HEK293 (cell line): ENCODE results near the gene SELENOO.
A peak's percentile ranks its signal among the peaks of the same experiment; 100 is the strongest.

ENCODE experiments used
- CTCF ChIA-PET: fragments of 350-600 bp; formaldehyde crosslinking; extraction: SDS; loops from one replicate; lab custom pipeline; 2021; ENCODE audit warnings: antibody characterized with exemption; lab: Yijun Ruan, JAX
- POLR2A ChIA-PET: fragments of 300-600 bp; formaldehyde crosslinking; extraction: SDS; loops from one replicate; lab custom pipeline; 2020; ENCODE audit warnings: antibody characterized with exemption, inconsistent platforms; lab: Yijun Ruan, JAX
- H3K27ac ChIP-seq: fragments of 200-500 bp; sonication (Bioruptor generic); 2 replicates; pipeline ENCODE4 v1.5.1; 2014; ENCODE audit warnings: low read depth, low read length, control low read depth, inconsistent platforms; ENCODE audit errors: extremely low read depth
- H3K36me3 ChIP-seq, 2 experiments: fragments of 200-500 bp in 1 of 2; sonication (Bioruptor generic) in 1 of 2; 1 replicate in 1 of 2; 2 replicates in 1 of 2; pipeline ENCODE4 v1.5.1; 2014 to 2017; ENCODE audit warnings: inconsistent platforms in 2 of 2, low read length in 2 of 2; ENCODE audit not compliant: control insufficient read depth in 2 of 2, insufficient read depth in 1 of 2
- H3K4me1 ChIP-seq: fragments of 200-500 bp; sonication (Bioruptor generic); 2 replicates; pipeline ENCODE4 v1.5.1; 2014; ENCODE audit warnings: mild to moderate bottlenecking, low read length, inconsistent platforms; ENCODE audit not compliant: control insufficient read depth, insufficient read depth
- H3K4me3 ChIP-seq: 2 replicates; pipeline ENCODE4 v1.5.1; 2011; ENCODE audit warnings: low read depth, mild to moderate bottlenecking, control low read depth, low read length, moderate library complexity
- H3K9me3 ChIP-seq: fragments of 200-500 bp; sonication (Bioruptor generic); 2 replicates; pipeline ENCODE4 v1.5.1; 2014; ENCODE audit warnings: low read depth, low read length, inconsistent platforms; ENCODE audit not compliant: control insufficient read depth, insufficient read depth
- PRDM10 ChIP-seq: fragments of 450-650 bp; formaldehyde crosslinking; IDR thresholded peaks from 2 replicates; pipeline ENCODE4 v1.5.1; 2016; ENCODE audit warnings: missing biosample characterization, missing genetic modification characterization
- REST ChIP-seq: fragments of 450-650 bp; formaldehyde crosslinking; IDR thresholded peaks from 2 replicates; pipeline ENCODE4 v1.5.1; 2016; ENCODE audit warnings: missing biosample characterization, missing genetic modification characterization
- ZBTB11 ChIP-seq: fragments of 450-650 bp; formaldehyde crosslinking; conservative IDR thresholded peaks from 2 replicates; pipeline ENCODE4 v1.5.1; 2016; ENCODE audit warnings: low read depth, missing biosample characterization, missing genetic modification characterization
- ZBTB44 ChIP-seq: fragments of 450-650 bp; IDR thresholded peaks from 2 replicates; pipeline ENCODE4 v1.5.1; 2018; ENCODE audit warnings: missing biosample characterization, mild to moderate bottlenecking, missing genetic modification characterization
- ZFP69B ChIP-seq: fragments of 450-650 bp; formaldehyde crosslinking; IDR thresholded peaks from 2 replicates; pipeline ENCODE4 v1.5.1; 2016; ENCODE audit warnings: missing biosample characterization, missing genetic modification characterization
- ZIC2 ChIP-seq: fragments of 450-650 bp; formaldehyde crosslinking; IDR thresholded peaks from 2 replicates; pipeline ENCODE4 v1.5.1; 2016; ENCODE audit warnings: missing biosample characterization, missing genetic modification characterization
- ZNF112 ChIP-seq: fragments of 450-650 bp; formaldehyde crosslinking; IDR thresholded peaks from 2 replicates; pipeline ENCODE4 v1.5.0; 2017; ENCODE audit warnings: missing biosample characterization, missing genetic modification characterization
- ZNF26 ChIP-seq: fragments of 450-650 bp; formaldehyde crosslinking; IDR thresholded peaks from 2 replicates; pipeline ENCODE4 v1.5.1; 2016; ENCODE audit warnings: missing biosample characterization, missing genetic modification characterization

Gene SELENOO

GRCh38 chr22:50175921-50176849 lies 24.6 kb upstream of the SELENOO start:
- peaks cover 0 to 35% of the 10 kb centered on the region in 2 experiments; a peak in 1 of 3 replicates for H3K36me3 ChIP-seq
- no peaks in the 10 kb centered on the region for H3K9me3 ChIP-seq
- ChIA-PET POLR2A (no interaction called here), CTCF (no interaction called here)
- H3K27ac ChIP-seq, result no peak overlapping the region
- no peaks in the 10 kb centered on the region for H3K4me1 ChIP-seq
- TF ChIP-seq ZFP69B (no peak), ZNF112 (tag by site-specific recombination) (no peak), ZBTB44 (no peak), PRDM10 (tag by site-specific recombination) (peak; percentile 56; the same call in 1 of the 2 replicates), ZBTB11 (tag by site-specific recombination) (no peak), REST (no peak), ZNF26 (tag by site-specific recombination) (no peak), ZIC2 (tag by site-specific recombination) (0 out of 2 replicates have a peak, but pooled peaks have one; percentile 4)
- H3K4me3 ChIP-seq, result no peak overlapping the region
